Measurements from ENCODE around the gene CPNE6. TPM values are rescaled to one million over a fixed set of nuclear protein-coding genes. Genes with fewer than 3 reads are reported as not detected.
"Not testable (repeated sequence)": the region's sequence is repeated elsewhere in the genome, so short reads cannot be mapped to it uniquely, and the experiment has no call there.

The CPNE6 gene
- total RNA-seq, 1 donor from 2014 or later = not detected

- H3K36me3 Mint-ChIP-seq (ENCODE audit: unreplicated experiment) = no peaks in the 10 kb centered on the region
- TF ChIP-seq CTCF (IDR thresholded peaks at IDR 0.05) = peak; percentile 83
- H3K27ac Mint-ChIP-seq (ENCODE audit: unreplicated experiment) = peak overlapping the region; percentile 97
- peaks cover 3% of the 10 kb centered on the region for H3K9me3 Mint-ChIP-seq (ENCODE audit: unreplicated experiment)
- peak overlapping the region; percentile 98 for H3K4me3 Mint-ChIP-seq (ENCODE audit: unreplicated experiment)
- DNase-seq (ENCODE audit: extremely low spot score, unreplicated experiment) = no peak
- peaks cover 3% of the 10 kb centered on the region for H3K27me3 Mint-ChIP-seq (ENCODE audit: unreplicated experiment)
- H3K4me1 Mint-ChIP-seq (ENCODE audit: unreplicated experiment) = peaks cover 8% of the 10 kb centered on the region
Observed at GRCh38 chr14:24036169-24036962, 35.0 kb upstream of the CPNE6 start.

- DNase-seq (ENCODE audit: extremely low spot score, unreplicated experiment); H3K27me3 Mint-ChIP-seq (ENCODE audit: unreplicated experiment); H3K9me3 Mint-ChIP-seq (ENCODE audit: unreplicated experiment); H3K36me3 Mint-ChIP-seq (ENCODE audit: unreplicated experiment); H3K4me1 Mint-ChIP-seq (ENCODE audit: unreplicated experiment): not testable (repeated sequence)
- H3K27ac Mint-ChIP-seq (ENCODE audit: unreplicated experiment) = peak overlapping the region; percentile 97
- H3K4me3 Mint-ChIP-seq (ENCODE audit: unreplicated experiment) = peak overlapping the region; percentile 98
Observed at GRCh38 chr14:24036963-24037657, 34.3 kb upstream of the CPNE6 start.

GRCh38 chr14:24037658-24038037 is 33.7 kb upstream of the CPNE6 start:
- no peak overlapping the region for H3K4me3 Mint-ChIP-seq (ENCODE audit: unreplicated experiment)
- no peak overlapping the region for H3K27ac Mint-ChIP-seq (ENCODE audit: unreplicated experiment)
- H3K9me3 Mint-ChIP-seq (ENCODE audit: unreplicated experiment) = no peaks in the 10 kb centered on the region
- no peak for DNase-seq (ENCODE audit: extremely low spot score, unreplicated experiment)
- H3K36me3 Mint-ChIP-seq (ENCODE audit: unreplicated experiment) = no peaks in the 10 kb centered on the region
- no peak for TF ChIP-seq CTCF (IDR thresholded peaks at IDR 0.05)
- H3K4me1 Mint-ChIP-seq (ENCODE audit: unreplicated experiment) = peaks cover 8% of the 10 kb centered on the region
- H3K27me3 Mint-ChIP-seq (ENCODE audit: unreplicated experiment) = peaks cover 7% of the 10 kb centered on the region

GRCh38 chr14:24038686-24039085 is 32.7 kb upstream of the CPNE6 start:
- H3K27me3 Mint-ChIP-seq (ENCODE audit: unreplicated experiment) = peaks cover 8% of the 10 kb centered on the region
- no peak overlapping the region for H3K4me3 Mint-ChIP-seq (ENCODE audit: unreplicated experiment)
- peaks cover 8% of the 10 kb centered on the region for H3K4me1 Mint-ChIP-seq (ENCODE audit: unreplicated experiment)
- DNase-seq (ENCODE audit: extremely low spot score, unreplicated experiment) = no peak
- no peak overlapping the region for H3K27ac Mint-ChIP-seq (ENCODE audit: unreplicated experiment)
- TF ChIP-seq CTCF (IDR thresholded peaks at IDR 0.05) = no peak
- H3K9me3 Mint-ChIP-seq (ENCODE audit: unreplicated experiment) = no peaks in the 10 kb centered on the region
- no peaks in the 10 kb centered on the region for H3K36me3 Mint-ChIP-seq (ENCODE audit: unreplicated experiment)

GRCh38 chr14:24040692-24041091 is 30.7 kb upstream of the CPNE6 start:
- Mint-ChIP-seq H3K27me3 (ENCODE audit: unreplicated experiment) (peaks cover 13% of the 10 kb centered on the region), H3K36me3 (ENCODE audit: unreplicated experiment) (no peaks in the 10 kb centered on the region), H3K27ac (ENCODE audit: unreplicated experiment) (no peak overlapping the region), H3K4me3 (ENCODE audit: unreplicated experiment) (no peak overlapping the region), H3K4me1 (ENCODE audit: unreplicated experiment) (peaks cover 8% of the 10 kb centered on the region), H3K9me3 (ENCODE audit: unreplicated experiment) (no peaks in the 10 kb centered on the region)
- no peak for TF ChIP-seq CTCF (IDR thresholded peaks at IDR 0.05)
- no peak for DNase-seq (ENCODE audit: extremely low spot score, unreplicated experiment)

All from osteocyte (in vitro differentiated cells).